CD4-positive, alpha-beta T cell treated with Interleukin-4 for 4 hours (primary cell): ENCODE results near the gene HRAS.
"Not testable (repeated sequence)": the region's sequence is repeated elsewhere in the genome, so short reads cannot be mapped to it uniquely, and the experiment has no call there.

ENCODE experiments used
- DNase-seq: peaks from one replicate; pipeline ENCODE4 v3.0.0-alpha.2; 2020

HRAS gene

DNA sequence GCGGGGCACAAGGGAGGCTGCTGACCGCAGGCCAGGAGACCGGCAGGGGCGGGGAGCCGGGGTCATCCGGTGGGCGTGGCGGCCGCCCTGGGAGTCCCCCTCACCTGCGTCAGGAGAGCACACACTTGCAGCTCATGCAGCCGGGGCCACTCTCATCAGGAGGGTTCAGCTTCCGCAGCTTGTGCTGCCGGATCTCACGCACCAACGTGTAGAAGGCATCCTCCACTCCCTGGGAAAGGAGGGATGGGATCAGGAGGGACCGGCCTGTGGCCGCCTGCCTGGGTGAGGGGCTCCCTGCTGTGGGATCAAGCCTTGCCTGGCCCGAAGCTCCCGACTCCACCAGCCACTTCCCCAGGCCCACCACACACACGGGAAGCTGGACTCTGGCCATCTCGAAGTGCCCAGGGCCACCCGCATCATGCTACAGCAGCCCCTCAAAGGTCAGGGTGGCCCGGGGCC is 2.8 kb downstream of the HRAS start:
- DNase-seq, result no peak

DNA sequence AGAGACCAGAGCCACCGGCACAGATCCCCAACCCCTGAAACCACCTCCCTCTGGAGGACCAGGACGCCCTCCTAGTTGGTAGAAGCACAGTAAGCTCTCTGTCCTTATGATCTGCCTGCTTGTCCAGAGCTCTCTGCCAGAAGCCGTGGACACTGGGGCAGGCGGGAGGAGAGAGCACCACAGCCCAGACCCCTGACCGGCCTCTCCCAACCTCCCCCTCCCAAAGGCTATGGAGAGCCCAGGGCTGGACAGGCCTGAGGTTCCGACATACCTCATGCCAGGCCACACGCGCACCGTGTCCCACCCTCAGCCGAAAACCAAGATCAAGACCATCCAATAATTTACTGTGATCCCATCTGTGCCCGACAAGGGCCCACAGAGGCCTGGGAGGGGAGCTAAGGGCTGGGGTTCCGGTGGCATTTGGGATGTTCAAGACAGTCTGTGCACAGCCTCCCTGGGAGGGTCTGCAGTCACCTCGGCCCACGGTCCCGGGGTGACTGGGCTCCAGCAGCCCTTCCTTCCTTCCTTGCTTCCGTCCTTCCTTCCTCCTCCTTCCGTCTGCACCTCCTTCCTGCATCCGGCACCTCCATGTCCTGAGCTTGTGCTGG is 3.4 kb downstream of the HRAS start:
- DNase-seq, result no peak

DNA sequence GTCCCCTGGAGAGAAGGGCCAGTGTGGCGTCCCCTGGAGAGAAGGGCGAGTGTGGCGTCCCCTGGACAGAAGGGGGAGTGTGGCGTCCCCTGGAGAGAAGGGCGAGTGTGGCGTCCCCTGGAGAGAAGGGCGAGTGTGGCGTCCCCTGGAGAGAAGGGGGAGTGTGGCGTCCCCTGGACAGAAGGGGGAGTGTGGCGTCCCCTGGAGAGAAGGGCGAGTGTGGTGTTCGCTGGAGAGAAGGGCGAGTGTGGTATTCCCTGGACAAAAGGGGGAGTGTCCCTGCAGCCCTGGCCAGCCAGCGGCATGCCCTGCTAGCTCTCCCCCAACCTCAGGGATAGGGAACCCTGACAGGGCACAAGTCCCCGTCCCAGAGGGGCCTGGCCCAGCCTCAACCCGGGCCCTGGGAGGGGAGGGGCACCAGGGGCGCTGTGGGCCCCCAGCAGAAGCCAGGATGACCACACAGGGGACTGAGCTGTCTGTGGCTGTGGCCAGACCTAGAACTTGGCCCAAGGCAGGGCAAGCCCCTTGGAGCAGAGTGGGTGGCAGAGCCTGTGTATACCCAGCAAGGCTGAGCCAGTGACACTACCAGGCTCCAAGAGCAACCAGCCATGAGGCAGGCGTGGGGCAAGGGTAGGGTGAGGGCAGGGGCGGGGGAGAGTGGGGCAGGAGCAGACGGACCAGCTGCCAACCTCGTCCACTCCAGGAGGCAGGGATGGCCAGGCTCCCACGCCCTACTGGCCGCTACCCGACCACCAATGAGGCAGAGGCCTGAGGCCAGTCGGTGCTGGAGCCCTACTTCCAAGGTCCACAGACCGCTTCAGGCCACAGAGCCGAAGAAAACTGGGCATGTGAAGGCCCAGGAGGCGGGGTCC is 4.2 kb downstream of the HRAS start:
- no peak for DNase-seq

DNA sequence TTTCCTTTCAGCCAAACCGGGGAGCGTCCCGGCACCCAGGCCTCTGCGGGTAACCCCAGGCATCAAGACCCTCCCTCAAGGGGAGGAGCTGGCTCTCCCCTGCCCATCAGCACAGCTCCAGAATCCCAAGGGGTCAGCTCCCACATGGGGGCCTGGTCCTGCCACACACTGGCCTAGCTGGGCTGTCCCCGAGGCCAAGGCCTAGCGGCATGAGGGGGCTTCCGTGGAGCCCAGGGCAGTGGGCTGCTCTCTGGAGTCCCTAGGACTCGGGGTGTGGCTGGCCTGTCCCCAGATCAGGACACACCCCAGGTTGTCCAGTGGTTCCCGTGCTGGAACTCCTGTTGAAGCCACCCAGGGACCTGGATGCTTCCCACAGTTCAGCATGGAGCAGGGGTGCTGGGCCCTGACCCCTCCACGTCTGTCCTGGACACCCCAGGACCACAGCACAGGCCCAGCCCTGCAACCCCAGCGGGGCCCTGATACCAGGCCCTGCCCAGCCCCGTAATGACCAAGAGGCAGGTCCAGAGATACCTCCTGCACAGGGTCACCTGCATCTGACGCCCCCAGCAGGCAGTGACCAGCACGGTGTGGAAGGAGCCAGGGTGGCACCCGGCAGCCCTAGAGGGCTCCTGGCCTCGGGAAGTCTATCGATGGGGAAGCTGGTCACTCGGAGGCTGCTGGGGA is 5.5 kb downstream of the HRAS start:
- DNase-seq, result no peak

DNA sequence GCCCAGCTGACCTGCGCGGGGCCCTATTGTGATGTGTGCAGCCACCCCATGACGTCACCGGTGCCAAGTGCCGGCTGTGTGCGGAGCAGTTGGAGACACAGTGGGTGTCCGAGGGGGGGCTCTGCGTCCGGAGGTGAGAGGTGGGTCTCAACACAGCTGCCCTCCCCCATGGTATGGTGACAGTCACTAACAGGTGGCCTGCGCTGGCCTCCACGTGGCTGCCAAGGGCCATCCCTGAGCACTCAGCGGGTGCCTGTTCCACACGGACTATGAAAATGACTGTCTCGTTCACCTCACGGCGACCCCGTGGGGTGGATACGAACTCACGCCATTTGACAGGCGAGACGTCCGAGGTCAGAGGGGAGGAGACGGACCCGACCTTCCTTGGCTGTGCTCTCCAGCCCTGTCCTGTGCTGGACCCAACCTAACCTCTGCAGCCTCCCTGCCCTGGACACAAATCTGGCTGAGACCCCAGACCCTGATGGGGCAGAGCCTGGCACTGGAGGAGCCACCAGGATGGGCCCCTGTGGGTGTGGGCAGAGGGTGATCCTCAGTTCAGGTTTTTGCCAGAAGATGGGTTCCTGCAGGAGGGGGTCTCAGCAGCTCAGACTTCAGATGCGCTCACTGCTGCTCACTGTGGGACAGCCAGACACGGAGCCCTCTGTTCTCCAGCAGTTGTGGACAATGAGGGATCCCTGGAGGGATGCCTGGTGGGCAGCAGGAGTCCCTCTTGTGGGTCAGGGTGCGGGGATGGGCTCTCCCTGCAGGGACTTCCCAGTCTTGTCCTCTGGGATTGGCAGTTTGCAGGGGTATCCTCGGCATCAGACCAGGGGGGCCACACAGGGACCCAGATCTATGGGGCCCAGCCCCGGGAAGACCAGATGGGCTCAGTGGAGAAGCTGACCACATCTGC is 6.3 kb downstream of the HRAS start:
- no peak for DNase-seq

DNA sequence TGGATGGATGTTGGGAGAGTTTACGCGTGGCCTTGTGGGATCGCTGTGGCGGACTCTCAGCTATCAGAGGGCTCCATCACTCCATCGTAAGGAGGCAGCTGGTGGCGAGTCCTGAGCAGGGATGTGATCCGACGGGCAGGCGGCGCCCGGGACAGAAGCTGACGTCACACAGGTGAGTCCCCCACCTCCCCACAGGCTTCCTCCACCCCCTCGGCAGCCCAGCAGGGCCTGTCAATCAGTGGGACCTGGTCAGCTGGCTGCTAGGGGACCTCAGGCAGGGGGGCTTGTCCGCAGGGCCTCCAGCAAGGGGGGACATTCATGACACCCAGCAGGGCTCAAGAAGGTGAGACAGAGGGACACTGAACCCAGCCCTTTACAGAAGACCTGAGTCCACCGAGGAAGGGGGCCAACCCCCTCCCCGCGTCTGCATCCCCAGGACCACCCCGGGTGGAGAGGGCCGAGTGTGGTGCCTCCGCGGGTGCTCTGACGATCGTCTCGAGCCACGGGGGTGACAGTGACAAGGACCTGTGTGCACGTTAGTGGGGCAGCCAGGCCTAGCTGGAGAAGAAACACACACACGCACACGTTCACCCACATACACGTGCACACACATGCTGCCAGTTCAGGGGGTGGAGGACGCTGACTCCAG is 7.1 kb downstream of the HRAS start:
- DNase-seq, result no peak

DNA sequence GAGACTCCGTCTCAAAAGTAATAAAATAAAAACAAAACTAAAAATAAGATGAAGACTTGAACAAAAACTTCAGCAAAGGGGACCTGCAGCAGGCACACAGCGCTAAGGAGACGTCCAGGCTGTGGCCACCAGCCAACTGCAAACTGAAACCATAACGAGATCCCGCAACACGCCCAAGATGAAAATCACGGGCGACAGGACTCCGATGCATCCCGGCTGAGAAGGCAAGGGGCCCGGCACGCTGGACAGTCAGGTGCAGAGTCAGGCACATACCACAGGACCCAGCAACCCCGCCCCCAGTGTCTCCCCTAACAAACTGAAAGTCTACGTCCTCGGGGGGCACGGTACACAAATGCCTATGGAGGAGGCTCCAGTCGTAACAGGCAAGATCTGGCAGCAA is 9.2 kb downstream of the HRAS start:
- no peak for DNase-seq

DNA sequence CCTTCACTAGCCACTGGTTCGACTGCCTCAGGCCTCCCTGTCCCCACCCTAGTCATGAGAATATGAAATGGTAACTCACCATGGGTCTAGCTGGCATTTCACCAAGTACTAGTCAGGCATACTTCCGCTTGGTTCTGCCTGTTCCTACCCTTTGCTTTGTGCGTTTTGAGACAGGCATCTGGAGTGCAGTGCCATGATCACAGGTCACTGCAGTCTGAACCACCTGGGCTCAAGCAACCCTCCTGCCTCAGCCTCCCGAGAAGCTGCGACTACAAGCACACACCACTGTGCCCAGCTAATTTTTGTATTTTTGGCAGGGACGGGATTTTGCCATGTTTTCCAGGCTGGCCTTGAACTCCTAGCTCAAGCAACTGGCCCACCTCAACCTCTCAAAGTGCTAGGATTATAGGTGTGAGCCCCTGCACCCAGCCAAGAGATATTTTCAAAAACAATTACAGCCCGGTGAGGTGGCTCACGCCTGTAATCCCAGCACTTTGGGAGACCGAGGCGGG is 14.1 kb downstream of the HRAS start:
- no peak for DNase-seq

DNA sequence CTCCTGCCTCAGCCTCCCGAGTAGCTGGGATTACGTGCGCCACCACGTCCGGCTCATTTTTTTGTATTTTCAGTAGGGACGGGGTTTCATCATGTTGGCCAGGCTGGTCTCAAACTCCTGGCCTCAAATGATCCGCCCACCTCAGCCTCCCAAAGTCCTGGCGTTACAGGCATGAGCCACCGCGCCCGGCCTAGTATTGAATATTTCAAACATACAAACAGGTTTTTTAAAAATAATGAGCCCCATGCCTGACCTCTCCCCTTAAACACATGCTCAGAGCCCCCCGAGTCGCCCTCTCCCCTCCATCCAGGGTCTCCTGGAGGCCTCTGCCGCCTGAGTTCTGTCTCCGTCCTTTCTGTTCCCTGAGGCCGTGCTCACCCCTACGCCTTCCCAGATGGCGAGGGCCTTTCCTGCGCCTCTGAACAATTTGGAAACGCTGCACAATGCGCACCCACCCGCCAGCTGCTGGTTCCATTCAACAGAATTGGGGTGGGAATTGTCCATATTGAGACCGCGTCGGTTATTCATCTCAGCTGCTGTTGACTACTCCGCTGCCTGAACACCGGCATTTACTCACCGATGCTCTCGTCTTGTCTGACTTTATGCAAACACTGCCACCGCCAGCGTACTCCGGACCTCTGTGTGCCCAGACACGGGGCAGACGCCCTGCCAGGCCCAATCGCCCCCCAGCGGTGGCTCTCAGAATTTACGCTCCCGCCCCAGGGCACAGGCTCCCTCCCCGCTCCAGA is 14.8 kb downstream of the HRAS start:
- no peak for DNase-seq

DNA sequence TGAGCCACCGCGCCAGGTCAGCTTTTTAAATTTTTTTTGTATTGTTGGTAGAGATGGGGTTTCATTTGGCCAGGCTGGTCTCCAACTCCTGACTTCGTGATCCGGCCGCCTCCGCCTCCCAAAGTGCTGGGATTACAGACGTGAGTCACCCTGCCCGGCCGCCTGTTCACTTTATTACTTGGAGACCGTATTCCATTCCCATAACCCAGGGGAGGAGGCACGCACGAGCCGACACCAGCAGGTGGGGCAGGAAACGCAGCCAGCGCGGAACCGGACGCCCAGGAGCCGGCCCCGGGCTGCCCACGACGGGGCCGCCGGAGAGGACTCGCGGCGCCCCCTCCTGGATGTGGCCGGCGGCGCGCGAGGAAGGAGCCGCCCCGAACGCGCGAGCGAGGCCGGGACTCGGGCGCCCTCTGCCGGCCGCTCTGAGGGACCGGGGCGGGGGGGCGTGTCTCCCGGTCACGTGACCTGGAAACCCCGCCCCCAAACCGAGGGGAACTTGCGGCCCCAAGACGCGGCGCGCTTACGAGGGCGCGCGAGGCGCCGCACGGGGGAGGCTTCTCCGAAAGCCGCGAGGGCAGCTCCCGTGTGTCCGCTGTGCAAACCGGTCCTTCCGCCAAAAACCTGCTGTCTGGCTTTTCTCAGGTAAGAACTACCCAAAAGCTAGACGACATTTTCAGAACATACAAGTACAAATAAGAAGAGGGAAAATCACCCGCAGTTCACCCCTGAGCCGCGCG is 16.7 kb downstream of the HRAS start:
- peak; percentile 75 for DNase-seq

DNA sequence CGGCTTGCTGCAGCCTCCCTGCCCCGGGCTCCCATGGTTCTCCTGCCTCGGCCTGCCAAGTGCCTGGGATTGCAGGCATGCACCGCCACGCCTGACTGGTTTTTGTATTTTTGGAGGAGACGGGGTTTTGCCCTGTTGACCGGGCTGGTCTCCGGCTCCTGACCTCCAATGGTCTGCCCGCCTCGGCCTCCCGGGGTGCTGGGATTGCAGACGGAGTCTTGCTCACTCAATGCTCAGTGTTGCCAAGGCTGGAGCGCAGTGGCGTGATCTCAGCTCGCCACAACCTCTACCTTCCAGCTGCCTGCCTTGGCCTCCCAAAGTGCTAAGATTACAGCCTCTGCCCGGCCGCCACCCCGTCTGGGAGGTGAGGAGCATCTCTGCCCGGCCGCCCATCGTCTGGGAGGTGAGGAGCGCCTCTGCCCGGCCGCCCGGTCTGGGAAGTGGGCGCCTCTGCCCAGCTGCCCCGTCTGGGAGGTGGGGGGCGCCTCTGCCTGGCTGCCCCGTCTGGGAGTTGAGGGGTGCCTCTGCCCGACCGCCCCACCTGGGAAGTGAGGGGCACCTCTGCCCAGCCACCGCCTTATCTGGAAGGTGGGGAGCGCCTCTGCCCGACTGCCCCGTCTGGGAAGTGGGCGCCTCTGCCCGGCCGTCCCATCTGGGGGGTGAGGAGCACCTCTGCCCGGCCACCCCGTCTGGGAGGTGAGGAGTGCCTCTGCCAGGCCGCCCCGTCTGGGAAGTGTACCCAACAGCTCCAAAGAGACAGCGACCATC is 18.3 kb downstream of the HRAS start:
- not testable (repeated sequence) for DNase-seq

DNA sequence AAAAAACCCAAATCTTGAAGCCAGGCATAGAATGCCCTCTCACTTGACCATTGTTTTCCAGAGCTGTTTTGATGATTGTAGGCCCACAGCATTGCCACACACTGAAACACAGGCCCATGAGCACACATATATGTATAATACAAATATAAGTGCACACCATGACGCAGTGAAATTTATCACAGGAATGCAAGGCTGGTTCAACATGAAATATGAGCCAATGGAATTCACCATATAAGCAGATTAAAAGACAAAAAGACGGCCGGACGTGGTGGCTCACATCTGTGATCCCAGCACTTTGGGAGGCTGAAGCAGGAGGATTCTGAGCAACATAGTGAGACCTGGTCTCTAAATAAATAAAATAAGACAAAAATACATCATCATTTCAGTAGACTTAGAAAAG is 19.0 kb downstream of the HRAS start:
- DNase-seq, result no peak

DNA sequence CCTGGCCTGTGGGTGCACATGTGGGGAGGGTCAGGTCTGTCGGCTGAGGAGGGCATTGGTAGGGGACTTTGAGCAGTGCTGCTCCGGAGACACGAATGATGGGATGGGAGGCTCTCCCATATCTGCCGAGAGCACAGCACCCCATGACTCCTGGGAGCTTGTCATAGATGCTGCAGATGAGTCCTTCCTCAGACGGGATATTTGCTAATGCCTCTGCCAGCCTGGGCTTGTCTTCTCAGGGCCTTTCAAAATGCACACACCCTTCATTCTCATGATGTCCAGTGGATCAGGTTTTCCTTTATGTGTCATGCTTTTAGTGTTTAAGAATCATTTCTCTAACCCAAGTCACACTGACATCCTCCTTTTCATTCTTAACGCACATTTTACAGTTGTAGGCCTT is 20.2 kb downstream of the HRAS start:
- no peak for DNase-seq

DNA sequence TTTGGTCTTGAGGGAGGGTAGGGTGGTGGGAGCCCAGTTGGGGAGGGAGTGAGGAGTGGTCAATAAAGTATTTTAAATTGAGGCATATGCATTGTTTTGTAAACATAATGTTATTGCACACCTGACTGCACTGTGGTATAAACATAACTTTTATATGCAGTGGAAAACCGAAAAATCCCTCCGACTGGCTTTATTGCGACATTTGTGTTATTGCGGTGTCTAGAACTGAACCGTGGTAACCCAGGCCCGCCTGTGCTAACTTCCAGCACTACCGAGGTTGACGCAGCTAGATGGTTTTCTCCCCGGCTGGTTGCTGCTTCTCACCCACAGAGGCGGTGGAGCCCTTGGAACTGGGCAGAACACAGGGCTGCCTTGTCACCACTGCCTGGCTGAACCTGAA is 20.8 kb downstream of the HRAS start:
- DNase-seq, result no peak

DNA sequence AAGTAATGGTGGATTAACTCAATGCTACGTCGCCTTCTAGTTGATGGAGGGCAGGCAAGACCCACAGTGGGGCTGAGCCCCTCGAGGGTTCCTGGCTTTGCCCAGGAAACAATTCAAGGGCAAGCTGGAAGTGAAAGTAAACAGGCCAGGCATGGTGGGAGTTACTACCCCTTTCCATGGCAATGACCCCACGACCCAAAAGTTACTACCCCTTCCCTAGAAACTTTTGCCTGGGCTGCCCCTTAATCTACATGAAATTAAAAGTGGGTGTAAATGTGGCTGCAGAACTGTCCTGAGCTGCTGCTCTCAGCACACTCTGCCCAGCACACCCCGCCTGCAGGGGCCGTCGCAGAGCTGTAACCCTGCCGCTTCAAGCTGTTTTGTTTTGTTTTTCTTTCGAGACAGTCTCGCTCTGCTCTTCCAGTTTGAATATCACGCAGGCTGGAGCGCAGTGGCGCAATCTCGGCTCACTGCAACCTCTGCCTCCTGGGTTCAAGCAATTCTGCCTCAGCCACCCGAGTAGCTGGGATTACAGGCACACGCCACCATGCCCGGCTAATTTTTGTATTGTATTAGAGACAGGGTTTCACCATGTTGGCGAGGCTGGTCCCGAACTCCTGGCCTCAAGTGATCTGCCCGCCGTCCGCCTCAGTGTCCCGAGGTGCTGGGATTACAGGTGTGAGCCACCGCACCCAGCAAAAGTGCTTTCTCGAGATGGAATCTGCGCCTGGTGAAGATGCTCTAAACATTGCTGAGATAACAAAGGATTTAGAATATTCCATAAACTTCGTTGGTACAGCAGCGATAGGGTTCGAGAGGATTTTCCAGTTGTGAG is 22.4 kb downstream of the HRAS start:
- no peak for DNase-seq

DNA sequence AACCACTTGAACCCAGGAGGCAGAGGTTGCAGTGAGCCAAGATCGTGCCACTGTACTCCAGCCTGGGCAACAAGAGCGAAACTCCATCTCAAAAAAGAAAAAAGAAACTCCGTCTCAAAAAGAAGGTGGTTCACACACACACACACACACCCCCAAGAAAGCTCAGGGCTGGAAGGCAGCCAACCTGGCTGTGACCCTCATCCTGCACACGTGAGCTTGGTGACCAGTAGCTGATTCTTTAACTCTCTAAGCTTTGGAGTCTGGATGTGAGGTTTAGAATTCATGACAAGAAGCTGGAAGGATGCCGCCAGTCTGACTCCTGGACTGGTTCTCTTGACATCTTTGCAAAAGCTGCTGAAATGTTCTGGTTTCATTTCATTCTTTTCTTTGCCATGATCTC is 26.4 kb downstream of the HRAS start:
- DNase-seq, result no peak

DNA sequence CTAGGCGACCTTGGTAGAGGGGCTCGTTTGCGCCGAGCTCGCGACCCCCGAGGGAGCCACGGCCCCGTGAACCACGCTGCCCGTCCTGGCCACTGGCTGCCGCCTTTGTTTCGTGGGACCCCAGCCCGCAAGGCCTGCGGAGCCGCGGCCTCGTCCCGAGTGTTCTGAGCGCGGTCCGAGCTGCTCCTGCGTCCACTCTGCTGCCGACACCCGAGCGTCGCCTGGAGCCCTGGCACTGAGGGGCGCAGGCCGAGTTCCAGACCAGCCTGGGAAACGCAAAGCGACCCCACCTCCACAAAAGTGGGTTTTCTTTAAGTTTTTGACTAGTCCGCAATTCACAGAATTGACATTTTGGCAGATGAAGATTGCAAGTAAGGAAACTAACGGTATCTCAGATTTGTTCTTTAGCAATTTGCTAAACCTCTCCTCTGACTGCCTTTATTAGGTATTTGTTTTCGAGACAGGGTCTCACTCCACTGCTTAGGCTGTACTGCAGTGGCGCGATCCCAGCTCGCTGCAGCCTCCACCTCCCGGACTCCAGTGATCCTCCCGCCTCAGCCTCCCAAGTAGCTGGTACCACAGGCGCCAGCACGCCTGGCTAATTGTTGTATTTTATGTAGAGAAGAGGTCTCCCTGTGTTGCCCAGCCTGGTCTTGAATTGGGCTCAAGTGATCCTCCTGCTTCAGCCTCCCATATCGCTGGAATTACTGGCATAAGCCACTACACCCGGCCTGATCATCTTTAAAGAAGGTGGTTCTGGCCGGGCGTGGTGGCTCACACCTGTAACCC is 27.5 kb downstream of the HRAS start:
- no peak for DNase-seq
